NCI-H82 treated with DMSO at 0.1 percent for 48 hours (cell line): Measurements from ENCODE around the gene TMEM190.
"Not testable (repeated sequence)": the region's sequence is repeated elsewhere in the genome, so short reads cannot be mapped to it uniquely, and the experiment has no call there.

Source experiments
- DNase-seq: peaks from one replicate; lab custom pipeline; 2025; ENCODE audit not compliant: unreplicated experiment; lab: John Stamatoyannopoulos, UW

The TMEM190 gene

GRCh38 chr19:55418185-55418584 lies 41.6 kb downstream of the TMEM190 start:
- DNase-seq, result peak; percentile 63

DNA sequence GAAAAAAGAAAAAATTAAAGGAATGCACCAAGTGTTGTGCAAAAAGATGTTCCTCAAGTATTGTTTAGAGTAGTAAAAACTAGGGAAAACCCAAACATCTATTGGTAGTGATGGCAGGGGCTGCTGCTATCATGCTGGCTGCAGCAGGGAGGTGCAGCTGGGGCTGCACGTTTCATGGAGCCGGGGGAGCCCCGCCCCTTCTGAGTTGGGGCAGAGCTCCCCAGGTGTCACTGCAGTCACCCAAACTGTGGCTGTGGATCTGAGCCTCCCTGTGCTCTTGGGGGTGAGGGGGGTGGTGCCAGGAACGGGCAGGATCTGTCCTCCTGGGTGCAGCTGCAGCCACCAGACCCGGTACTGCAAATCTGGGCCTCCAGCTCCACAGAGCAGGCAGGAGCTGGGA lies 42.5 kb downstream of the TMEM190 start:
- DNase-seq, result no peak

GRCh38 chr19:55419624-55420236 lies 43.1 kb downstream of the TMEM190 start:
- DNase-seq, result no peak

DNA sequence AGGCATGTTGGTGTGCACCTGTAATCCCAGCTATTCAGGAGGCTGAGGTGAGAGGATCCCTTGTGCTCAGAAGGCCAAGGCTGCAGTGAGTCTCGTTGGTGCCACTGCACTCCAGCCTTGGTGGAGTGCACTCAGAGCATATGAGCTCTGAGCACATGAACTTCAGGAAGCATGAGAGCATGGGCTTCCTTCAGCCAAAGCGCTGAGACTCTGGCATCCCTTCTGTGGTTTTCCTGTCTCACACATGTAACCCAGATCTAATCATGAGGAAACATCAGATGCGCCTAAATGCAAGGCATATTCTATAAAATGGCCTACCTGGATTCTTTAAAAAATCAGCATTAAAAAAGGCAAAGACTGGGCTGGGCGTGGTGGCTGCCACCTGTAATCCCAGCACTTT lies 44.7 kb downstream of the TMEM190 start:
- DNase-seq, result not testable (repeated sequence)

DNA sequence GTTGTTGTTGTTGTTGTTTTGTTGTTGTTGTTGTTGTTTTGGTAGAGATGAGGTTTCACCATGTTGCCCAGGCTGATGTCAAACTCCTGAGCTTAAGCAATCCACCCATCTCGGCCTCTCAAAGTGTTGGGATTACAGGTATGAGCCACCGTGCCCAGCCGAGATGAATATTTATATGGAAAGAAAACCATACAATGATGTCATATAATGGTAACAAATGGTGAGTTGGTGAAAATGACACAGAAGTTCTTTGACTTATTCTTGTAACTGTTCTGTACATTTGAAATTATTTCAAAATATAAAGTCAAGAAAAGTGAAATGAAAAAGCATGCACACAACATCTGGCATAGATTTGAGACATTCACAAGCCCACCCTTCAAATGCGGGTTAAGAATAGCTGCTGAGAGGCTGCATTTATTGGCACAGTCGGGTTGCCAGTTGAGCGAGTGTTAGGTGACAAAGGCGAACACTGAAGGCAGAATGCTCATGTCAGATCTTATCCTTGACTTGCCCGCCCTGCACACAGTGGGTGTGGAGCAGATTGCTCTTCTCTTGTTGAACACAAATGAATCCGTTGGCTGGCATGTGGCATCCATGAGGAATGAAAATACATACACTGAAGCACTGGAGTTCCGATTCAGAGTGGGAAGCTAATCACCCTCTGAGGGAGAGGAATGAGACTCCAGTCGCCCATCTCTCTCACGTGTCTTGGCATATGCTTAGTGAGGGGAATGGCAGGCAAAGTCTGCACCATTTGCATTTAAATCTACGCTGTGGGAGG lies 46.8 kb downstream of the TMEM190 start:
- DNase-seq, result no peak

- DNase-seq, result no peak
Observed at GRCh38 chr19:55424518-55424917, 47.9 kb downstream of the TMEM190 start.

GRCh38 chr19:55426042-55426441 lies 49.4 kb downstream of the TMEM190 start:
- DNase-seq, result no peak
